ENCODE measurements around the gene TMEM132A.

DNA sequence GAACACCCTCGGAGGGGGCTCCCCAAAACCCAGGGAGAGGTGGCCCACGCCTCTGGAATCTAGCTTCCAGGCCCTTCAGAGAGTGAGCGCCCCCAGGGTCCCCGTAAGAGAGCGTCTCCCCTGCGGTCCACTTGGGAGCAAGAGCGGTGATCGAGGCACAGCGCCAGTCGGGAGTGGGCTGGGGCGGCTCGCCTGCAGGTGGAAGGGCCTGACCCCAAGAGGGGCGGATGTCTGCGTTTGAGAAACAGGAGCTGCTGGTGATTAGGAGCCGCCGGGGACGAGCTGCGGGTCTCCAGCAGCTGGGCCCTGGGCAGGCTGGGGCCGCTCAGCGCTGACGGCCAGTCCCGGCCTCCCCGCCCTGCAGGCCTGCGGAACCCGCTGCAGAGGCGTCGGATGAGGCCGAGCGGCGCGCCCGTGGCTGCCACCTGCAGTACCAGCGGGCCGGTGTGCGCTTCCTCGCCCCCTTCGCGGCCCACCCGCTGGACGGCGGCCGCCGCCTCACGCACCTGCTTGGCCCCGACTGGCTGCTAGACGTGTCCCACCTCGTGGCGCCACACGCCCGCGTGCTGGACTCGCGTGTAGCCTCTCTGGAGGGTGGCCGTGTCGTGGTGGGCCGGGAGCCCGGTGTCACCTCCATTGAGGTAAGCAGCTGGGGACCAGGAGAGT, 10.0 kb downstream of the TMEM132A start:
- 0 out of 2 replicates have a peak, but pooled peaks have one; percentile 1 for TF ChIP-seq POLR2A (IDR thresholded peaks at IDR 0.05; ENCODE audit: low read depth, low read length)
- no peak; the same call in 1 of the 2 replicates for TF ChIP-seq POLR2AphosphoS5 (IDR thresholded peaks at IDR 0.05; ENCODE audit: low read depth, low read length)
- no peak for TF ChIP-seq TAF1 (IDR thresholded peaks at IDR 0.05; ENCODE audit: low read depth, low read length)
- TF ChIP-seq POU2F2 (IDR thresholded peaks at IDR 0.05; ENCODE audit: low read depth, low read length) = no peak
- no peak for TF ChIP-seq SPI1 (IDR thresholded peaks at IDR 0.05; ENCODE audit: low read depth, low read length)
- no peak for TF ChIP-seq PAX5 (IDR thresholded peaks at IDR 0.05; ENCODE audit: insufficient read depth, low read length, severe bottlenecking)

Measured in GM12891 (cell line).